Mononuclear cell (primary cell): ENCODE data around the gene TLE1. TPM values are rescaled to one million over a fixed set of nuclear protein-coding genes. Genes with fewer than 3 reads are reported as not detected.

ENCODE experiments used
- H3K27me3 ChIP-seq: 2 replicates; pipeline ENCODE4 v1.6.0; 2011; ENCODE audit warnings: low read length, control low read depth; ENCODE audit not compliant: insufficient read depth
- H3K4me1 ChIP-seq: 2 replicates; pipeline ENCODE4 v1.5.1; 2011; ENCODE audit warnings: mild to moderate bottlenecking, low read length, control low read depth; ENCODE audit not compliant: insufficient read depth
- H3K4me3 ChIP-seq: 2 replicates; pipeline ENCODE4 v1.5.1; 2011; ENCODE audit warnings: mild to moderate bottlenecking, low read length, moderate library complexity
- H3K9me3 ChIP-seq: 2 replicates; pipeline ENCODE4 v1.5.1; 2011; ENCODE audit warnings: low read depth, mild to moderate bottlenecking, control low read depth, low read length
- total RNA-seq: library from RNA; depleted of rRNA; stranded (reverse); fragments of >200 nt; gene quantifications from one replicate; pipeline ENCODE4 v1.2.3, GENCODE V29; 2012

Gene TLE1
- total RNA-seq, 1 donor, result 27.2 TPM

DNA sequence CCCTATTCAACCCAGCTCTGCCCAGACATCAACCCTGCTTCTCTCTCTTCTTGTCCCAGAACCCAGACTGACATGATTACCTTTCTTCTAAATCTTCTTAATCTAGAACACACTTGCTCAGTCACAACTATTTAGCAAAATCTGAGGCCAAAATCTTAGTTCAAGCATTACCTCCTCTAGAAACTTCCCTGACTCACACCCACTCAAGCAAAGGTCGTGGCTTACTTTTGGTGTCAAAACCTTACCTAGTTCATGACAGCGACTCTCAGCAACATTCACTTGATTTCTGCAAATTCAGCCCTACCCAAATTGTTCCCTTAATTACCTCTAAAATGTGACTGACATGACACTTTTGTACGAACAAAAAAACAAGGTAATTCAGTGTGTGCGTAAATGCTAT is 130.2 kb downstream of the TLE1 start:
- H3K27me3 ChIP-seq, result no peaks in the 10 kb centered on the region
- no peaks in the 10 kb centered on the region for H3K4me1 ChIP-seq
- H3K9me3 ChIP-seq, result no peaks in the 10 kb centered on the region
- H3K4me3 ChIP-seq, result no peak overlapping the region

DNA sequence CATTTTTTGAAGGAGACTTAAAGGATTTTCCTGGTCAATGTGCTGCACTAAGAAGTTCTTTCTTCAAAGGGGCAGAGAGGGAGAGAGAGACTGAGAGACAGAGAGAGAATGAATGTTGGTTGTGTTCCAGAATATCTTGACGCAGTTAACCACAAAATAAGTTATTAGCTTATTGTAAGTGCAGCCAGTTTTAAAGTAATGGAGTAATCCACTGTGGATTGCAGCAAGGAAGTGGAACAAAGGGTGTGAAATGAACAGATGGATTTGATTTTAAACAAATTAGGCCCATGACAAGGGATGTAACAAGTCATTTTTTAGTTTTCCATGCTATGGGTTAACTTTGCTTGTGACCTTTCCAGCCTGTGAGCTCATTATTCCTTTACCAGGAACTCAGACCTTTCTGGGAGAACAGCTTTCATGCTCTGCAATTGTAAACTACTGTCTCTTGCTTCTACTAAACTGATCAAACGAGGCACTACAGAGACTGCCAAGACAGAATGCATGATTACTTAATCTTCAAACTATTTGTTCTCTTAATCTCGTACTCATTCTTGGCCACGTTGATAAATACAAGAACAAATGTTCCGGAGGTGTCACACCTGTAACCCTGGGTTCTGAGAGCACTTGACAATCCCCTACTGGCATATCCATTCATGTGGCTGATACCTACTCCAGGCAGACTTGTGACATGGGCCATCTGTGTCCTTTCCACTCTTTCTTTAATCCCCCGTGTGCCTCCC is 131.1 kb downstream of the TLE1 start:
- H3K9me3 ChIP-seq, result no peaks in the 10 kb centered on the region
- no peaks in the 10 kb centered on the region for H3K4me1 ChIP-seq
- no peak overlapping the region for H3K4me3 ChIP-seq
- no peaks in the 10 kb centered on the region for H3K27me3 ChIP-seq

GRCh38 chr9:81557452-81558090 is 131.8 kb downstream of the TLE1 start:
- Histone ChIP-seq H3K9me3 (no peaks in the 10 kb centered on the region), H3K4me3 (no peak overlapping the region), H3K27me3 (no peaks in the 10 kb centered on the region), H3K4me1 (no peaks in the 10 kb centered on the region)

DNA sequence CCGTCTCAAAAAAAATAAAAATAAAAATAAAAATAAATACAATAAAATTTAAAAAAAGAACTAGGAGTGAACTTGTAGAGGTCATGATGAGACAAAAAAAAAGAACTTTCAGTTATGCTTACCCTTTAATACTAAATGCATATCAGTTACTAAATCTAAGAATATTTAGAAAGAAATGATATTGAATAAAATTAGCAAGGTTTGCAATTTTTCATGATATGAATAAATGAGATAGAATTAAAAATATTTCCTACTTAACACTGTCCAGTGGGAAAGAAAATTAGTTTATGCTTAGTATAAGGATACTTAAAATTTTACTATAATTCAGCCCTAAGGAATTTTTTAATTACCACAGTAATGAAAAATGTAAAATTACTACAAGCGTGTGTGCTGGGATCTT is 132.4 kb downstream of the TLE1 start:
- H3K9me3 ChIP-seq, result no peaks in the 10 kb centered on the region

GRCh38 chr9:81552581-81552991 is 136.8 kb downstream of the TLE1 start:
- no peaks in the 10 kb centered on the region for H3K4me1 ChIP-seq
- no peak overlapping the region for H3K4me3 ChIP-seq
- no peaks in the 10 kb centered on the region for H3K9me3 ChIP-seq
- no peaks in the 10 kb centered on the region for H3K27me3 ChIP-seq

More for the DNA sequence above, 132.4 kb downstream of the TLE1 start:
- H3K27me3 ChIP-seq, result no peaks in the 10 kb centered on the region
- no peak overlapping the region for H3K4me3 ChIP-seq
- no peaks in the 10 kb centered on the region for H3K4me1 ChIP-seq

DNA sequence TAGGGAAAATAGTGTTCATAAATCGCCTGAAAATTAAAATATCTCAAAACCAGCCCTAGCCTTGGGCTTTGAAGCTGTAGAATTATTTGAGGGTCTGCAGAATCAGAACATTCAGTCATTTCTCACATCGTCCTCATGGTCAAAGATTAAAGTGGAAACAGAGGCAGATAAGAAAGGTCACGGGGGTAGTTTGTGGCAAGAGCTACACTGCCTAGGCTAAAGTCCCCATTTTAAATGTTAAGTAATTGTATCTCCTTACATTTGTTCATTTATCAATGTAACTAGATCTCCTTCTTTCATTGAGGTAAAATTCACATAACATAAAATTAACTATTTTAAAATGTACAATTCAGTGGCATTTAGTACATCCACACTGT is 139.2 kb downstream of the TLE1 start:
- Histone ChIP-seq H3K4me3 (no peak overlapping the region), H3K9me3 (no peaks in the 10 kb centered on the region), H3K27me3 (no peaks in the 10 kb centered on the region), H3K4me1 (no peaks in the 10 kb centered on the region)

- Histone ChIP-seq H3K4me3 (no peak overlapping the region), H3K9me3 (no peaks in the 10 kb centered on the region), H3K4me1 (no peaks in the 10 kb centered on the region), H3K27me3 (no peaks in the 10 kb centered on the region)
Measured at GRCh38 chr9:81549500-81550206, 139.7 kb downstream of the TLE1 start.

GRCh38 chr9:81548911-81549310 is 140.4 kb downstream of the TLE1 start:
- H3K9me3 ChIP-seq, result no peaks in the 10 kb centered on the region
- no peaks in the 10 kb centered on the region for H3K27me3 ChIP-seq
- H3K4me1 ChIP-seq, result no peaks in the 10 kb centered on the region
- no peak overlapping the region for H3K4me3 ChIP-seq

- Histone ChIP-seq H3K4me3 (no peak overlapping the region), H3K27me3 (no peaks in the 10 kb centered on the region), H3K9me3 (no peaks in the 10 kb centered on the region), H3K4me1 (no peaks in the 10 kb centered on the region)
Measured at GRCh38 chr9:81546489-81546888, 142.9 kb downstream of the TLE1 start.

- H3K9me3 ChIP-seq, result no peaks in the 10 kb centered on the region
- no peaks in the 10 kb centered on the region for H3K27me3 ChIP-seq
- no peak overlapping the region for H3K4me3 ChIP-seq
- H3K4me1 ChIP-seq, result no peaks in the 10 kb centered on the region
Measured at GRCh38 chr9:81543695-81544094, 145.7 kb downstream of the TLE1 start.

- Histone ChIP-seq H3K9me3 (no peaks in the 10 kb centered on the region), H3K27me3 (no peaks in the 10 kb centered on the region), H3K4me1 (no peaks in the 10 kb centered on the region), H3K4me3 (no peak overlapping the region)
Measured at GRCh38 chr9:81542118-81542889, 147.0 kb downstream of the TLE1 start.

GRCh38 chr9:81540142-81540710 is 149.1 kb downstream of the TLE1 start:
- H3K4me1 ChIP-seq, result no peaks in the 10 kb centered on the region
- H3K9me3 ChIP-seq, result no peaks in the 10 kb centered on the region
- no peaks in the 10 kb centered on the region for H3K27me3 ChIP-seq
- no peak overlapping the region for H3K4me3 ChIP-seq

- Histone ChIP-seq H3K9me3 (no peaks in the 10 kb centered on the region), H3K4me1 (no peaks in the 10 kb centered on the region), H3K4me3 (no peak overlapping the region), H3K27me3 (no peaks in the 10 kb centered on the region)
Measured at GRCh38 chr9:81539317-81539716, 150.0 kb downstream of the TLE1 start.

DNA sequence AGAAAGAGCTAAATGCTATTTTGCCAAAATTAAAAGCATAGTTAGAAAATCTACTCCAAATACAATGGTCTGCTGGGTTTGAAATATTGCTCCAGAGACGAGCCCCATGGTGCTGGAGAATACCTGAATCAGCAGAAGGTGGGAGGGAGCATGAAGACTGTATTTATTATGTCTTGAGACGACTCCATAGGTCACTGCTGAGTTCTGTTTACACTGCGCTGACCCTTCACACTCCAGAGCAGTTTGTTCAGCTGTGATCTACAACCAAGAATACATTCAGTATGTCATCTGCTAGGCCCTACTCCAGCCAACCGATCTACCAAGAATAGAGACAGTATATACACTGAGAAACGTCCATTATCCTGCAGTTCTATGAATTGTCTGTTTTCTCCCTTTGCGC is 150.5 kb downstream of the TLE1 start:
- Histone ChIP-seq H3K4me1 (no peaks in the 10 kb centered on the region), H3K27me3 (no peaks in the 10 kb centered on the region), H3K9me3 (no peaks in the 10 kb centered on the region), H3K4me3 (no peak overlapping the region)

- no peaks in the 10 kb centered on the region for H3K27me3 ChIP-seq
- H3K4me3 ChIP-seq, result no peak overlapping the region
- no peaks in the 10 kb centered on the region for H3K9me3 ChIP-seq
- no peaks in the 10 kb centered on the region for H3K4me1 ChIP-seq
Measured at GRCh38 chr9:81537964-81538363, 151.4 kb downstream of the TLE1 start.
